Measurements from ENCODE around the gene HSPB6.

The HSPB6 gene

DNA sequence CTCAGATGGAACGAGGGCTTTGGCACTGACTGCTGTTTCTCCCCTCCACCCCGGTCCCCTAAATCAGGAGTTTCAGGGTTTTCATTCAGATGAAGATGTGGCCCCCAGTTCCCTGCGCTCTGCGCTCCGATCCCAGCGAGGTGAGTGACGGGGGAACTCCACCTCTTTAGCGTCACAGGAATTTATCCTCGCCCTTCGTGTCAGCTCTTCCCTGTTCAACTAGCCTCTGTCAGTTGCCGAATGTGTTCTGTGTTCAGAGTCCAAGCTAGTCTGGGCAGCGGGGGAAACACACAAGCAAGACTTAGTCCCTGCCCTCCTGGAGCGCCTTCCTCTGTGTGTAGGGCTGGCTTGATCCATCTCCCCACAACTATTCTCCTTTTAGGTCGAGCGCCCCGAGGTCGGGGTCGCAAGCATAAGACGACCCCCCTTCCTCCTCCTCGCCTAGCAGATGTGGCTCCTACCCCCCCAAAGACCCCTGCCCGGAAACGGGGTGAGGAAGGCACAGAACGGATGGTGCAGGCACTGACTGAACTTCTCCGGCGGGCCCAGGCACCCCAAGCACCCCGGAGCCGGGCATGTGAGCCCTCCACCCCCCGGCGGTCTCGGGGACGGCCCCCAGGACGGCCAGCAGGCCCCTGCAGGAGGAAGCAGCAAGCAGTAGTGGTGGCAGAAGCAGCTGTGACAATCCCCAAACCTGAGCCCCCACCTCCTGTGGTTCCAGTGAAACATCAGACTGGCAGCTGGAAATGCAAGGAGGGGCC, 37.2 kb downstream of the HSPB6 start:
- TF ChIP-seq, protein P1, sequence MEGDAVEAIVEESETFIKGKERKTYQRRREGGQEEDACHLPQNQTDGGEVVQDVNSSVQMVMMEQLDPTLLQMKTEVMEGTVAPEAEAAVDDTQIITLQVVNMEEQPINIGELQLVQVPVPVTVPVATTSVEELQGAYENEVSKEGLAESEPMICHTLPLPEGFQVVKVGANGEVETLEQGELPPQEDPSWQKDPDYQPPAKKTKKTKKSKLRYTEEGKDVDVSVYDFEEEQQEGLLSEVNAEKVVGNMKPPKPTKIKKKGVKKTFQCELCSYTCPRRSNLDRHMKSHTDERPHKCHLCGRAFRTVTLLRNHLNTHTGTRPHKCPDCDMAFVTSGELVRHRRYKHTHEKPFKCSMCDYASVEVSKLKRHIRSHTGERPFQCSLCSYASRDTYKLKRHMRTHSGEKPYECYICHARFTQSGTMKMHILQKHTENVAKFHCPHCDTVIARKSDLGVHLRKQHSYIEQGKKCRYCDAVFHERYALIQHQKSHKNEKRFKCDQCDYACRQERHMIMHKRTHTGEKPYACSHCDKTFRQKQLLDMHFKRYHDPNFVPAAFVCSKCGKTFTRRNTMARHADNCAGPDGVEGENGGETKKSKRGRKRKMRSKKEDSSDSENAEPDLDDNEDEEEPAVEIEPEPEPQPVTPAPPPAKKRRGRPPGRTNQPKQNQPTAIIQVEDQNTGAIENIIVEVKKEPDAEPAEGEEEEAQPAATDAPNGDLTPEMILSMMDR (IDR thresholded peaks at IDR 0.05), result no peak
- Histone ChIP-seq H3K79me2 (peaks cover 37% of the 10 kb centered on the region), H3K4me1 (peaks cover 7% of the 10 kb centered on the region), H3K27me3 (ENCODE audit: control insufficient read depth, insufficient read depth, low read length) (no peaks in the 10 kb centered on the region), H3K4me3 (ENCODE audit: low read depth, low read length) (no peak overlapping the region), H2AFZ (no peak overlapping the region), H3K36me3 (ENCODE audit: control insufficient read depth, insufficient read depth, low read length) (no peaks in the 10 kb centered on the region), H3K9ac (no peak overlapping the region), H3K27ac (no peak overlapping the region), H3K9me3 (ENCODE audit: control insufficient read depth, low read length) (no peaks in the 10 kb centered on the region), H3K4me2 (ENCODE audit: low read length) (no peak overlapping the region)

DNA sequence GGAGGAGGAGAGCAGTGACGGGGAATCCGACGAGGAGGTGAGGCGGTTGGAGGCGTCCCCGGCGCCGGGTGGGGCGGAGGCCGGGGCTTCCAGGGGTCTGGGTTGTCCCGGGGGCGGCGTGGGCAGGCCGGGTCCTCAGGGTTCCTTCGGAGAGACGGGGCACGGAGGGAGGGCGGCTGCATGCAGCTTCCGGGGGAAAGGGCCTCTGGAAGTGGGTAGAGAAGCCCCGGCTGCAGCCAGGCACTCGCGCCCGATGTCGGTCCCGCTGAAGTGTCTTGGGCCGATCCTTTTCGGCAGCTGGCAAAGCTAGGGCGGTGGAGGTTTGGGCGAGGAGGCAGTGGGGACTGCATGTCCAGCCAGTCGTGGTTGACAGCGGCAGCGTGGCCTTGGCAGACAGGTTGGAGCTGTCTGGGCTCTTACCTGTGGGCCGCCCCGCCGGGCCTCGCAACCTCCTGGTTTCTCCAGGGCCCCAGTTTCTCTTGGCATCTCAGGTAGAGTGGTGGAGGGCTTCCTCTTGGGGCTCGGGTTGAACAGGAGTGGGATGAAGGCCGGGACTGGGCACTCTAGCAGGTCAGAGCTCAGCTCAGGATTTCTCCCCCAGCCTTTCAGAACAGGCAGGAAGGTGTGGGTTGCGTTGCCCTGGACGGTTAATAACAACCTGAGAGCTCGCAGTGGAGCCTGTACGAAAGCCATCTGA, 38.3 kb downstream of the HSPB6 start:
- Histone ChIP-seq H3K36me3 (ENCODE audit: control insufficient read depth, insufficient read depth, low read length) (no peaks in the 10 kb centered on the region), H3K9me3 (ENCODE audit: control insufficient read depth, low read length) (no peaks in the 10 kb centered on the region), H3K79me2 (peaks cover 37% of the 10 kb centered on the region), H3K27me3 (ENCODE audit: control insufficient read depth, insufficient read depth, low read length) (no peaks in the 10 kb centered on the region), H3K4me1 (peaks cover 7% of the 10 kb centered on the region), H3K9ac (peak overlapping the region; percentile 46), H3K27ac (peak overlapping the region; percentile 65), H3K4me2 (ENCODE audit: low read length) (peak overlapping the region; percentile 63), H3K4me3 (ENCODE audit: low read depth, low read length) (peak overlapping the region; percentile 52), H2AFZ (peak overlapping the region; percentile 70)
- TF ChIP-seq, protein P1 (IDR thresholded peaks at IDR 0.05), result no peak

DNA sequence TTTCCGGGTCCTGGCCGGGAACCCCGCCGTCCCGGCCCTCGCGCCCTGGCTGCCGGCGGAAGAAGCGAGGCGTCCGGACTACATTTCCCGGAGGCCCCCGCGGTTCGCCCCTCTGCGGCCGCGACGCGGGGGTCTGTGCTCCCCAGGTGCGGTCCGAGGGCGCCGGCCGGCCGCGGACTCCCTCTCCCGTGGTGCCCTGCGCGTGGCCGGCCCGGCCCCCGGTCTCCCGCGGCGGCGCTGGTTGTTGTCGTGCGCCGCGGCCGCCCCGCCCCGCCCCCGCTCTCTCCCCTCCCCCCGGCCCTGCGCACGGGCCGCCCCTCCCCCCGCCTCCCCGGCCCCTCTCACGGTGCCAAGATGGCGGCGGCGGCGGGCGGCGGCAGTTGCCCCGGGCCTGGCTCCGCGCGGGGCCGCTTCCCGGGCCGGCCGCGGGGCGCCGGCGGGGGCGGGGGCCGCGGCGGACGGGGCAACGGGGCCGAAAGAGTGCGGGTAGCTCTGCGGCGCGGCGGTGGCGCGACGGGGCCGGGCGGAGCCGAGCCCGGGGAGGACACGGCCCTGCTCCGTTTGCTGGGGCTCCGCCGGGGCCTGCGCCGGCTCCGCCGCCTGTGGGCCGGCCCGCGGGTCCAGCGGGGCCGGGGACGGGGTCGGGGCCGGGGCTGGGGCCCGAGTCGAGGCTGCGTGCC, 39.0 kb downstream of the HSPB6 start, which contains the start of gene KMT2B:
TSS of gene KMT2B (plus strand) at position 339 of the 680 bp plus-strand sequence. CDS start at position 355, 16 bp downstream.
- TF ChIP-seq, protein P1 (IDR thresholded peaks at IDR 0.05), result no peak
- H3K27ac ChIP-seq, result peak within 1 kb of the TSS; percentile 95

DNA sequence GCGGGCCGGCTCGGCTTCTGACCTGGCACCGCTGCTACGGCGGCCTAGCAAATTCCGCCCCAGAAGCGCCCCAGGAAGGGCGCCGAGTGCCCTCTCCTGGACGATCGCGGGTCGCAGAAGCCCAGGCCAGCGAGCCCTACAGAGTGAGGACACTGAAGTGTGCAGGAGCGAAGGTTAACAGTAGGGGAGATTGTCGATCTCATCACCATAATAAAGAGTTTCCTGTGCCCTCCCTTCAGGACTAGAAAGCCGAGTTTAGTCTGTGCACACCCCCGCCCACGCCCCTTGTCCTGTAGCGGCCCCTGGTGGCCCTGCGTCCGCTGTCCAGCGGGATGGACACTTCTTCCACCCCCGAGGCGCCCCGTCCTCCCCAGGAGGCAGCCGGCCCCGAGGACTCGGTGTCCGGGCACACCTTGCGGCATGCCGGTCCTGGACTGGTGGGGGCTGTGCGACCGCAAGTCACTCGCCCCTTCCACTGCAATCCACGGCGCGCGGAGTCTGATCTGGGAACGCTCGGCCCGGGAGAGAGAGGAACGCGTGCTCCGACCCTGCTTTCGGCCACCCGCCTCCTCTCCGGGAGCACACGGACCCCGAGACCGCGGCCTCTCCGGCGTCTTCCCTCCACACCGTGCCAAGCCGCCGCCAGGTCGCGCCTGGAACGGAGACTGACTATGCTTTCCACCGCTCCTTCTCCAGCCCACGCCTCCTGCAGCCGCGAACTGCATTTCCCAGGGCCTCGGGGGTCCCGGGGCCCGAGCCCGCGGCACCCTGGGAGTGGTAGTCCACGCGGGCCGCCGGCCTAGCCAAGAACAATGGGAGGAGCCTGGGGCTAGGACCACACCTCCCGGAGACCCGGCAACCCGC, 39.8 kb downstream of the HSPB6 start:
- H3K9ac ChIP-seq, result peak overlapping the region; percentile 9
- TF ChIP-seq, protein P1 (IDR thresholded peaks at IDR 0.05), result peak; percentile 94
- H3K4me3 ChIP-seq (ENCODE audit: low read depth, low read length), result peak overlapping the region; percentile 93
- H3K4me2 ChIP-seq (ENCODE audit: low read length), result peak overlapping the region; percentile 89
- H3K27ac ChIP-seq, result peak overlapping the region; percentile 95
- H3K36me3 ChIP-seq (ENCODE audit: control insufficient read depth, insufficient read depth, low read length), result no peaks in the 10 kb centered on the region
- peaks cover 7% of the 10 kb centered on the region for H3K4me1 ChIP-seq
- no peaks in the 10 kb centered on the region for H3K9me3 ChIP-seq (ENCODE audit: control insufficient read depth, low read length)
- no peaks in the 10 kb centered on the region for H3K27me3 ChIP-seq (ENCODE audit: control insufficient read depth, insufficient read depth, low read length)
- H3K79me2 ChIP-seq, result peaks cover 24% of the 10 kb centered on the region
- peak overlapping the region; percentile 95 for H2AFZ ChIP-seq

More for the DNA sequence above, 39.0 kb downstream of the HSPB6 start, which contains the start of gene KMT2B:
- Histone ChIP-seq H2AFZ (peak within 1 kb of the TSS; percentile 95), H3K27me3 (ENCODE audit: control insufficient read depth, insufficient read depth, low read length) (no peaks in the 10 kb centered on the region), H3K4me3 (ENCODE audit: low read depth, low read length) (peak within 1 kb of the TSS; percentile 93), H3K79me2 (peaks cover 32% of the 10 kb centered on the region), H3K9ac (peak within 1 kb of the TSS; percentile 46), H3K36me3 (ENCODE audit: control insufficient read depth, insufficient read depth, low read length) (no peaks in the 10 kb centered on the region), H3K4me2 (ENCODE audit: low read length) (peak within 1 kb of the TSS; percentile 89), H3K4me1 (peaks cover 7% of the 10 kb centered on the region), H3K9me3 (ENCODE audit: control insufficient read depth, low read length) (no peaks in the 10 kb centered on the region)

Measured in parathyroid adenoma (tissue), 2 donors.